Measurements from ENCODE around the gene CACNA2D4. TPM values are rescaled to one million over a fixed set of nuclear protein-coding genes. Genes with fewer than 3 reads are reported as not detected.

Gene CACNA2D4
- total RNA-seq, 1 donor from 2014 or later = 0.87 TPM

DNA sequence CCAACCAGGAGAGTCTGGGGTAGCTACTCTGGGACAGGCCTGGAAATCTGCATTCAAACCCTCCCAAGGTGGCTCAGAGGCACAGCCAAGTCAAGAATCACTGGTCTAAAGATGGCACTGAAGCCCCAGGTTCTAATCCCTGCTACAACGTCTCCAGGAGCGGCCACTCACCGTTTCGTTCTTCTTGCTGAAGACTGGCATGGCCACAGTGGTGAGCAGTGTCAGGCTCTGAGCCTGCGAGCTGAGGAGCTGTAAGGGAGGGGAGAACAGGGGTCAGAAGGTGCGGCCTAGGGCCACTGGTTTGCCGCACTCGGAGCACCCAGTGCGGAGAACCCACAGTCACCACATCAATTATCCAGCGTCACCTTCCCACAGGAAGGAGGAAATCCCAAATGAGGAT lies 38.8 kb downstream of the CACNA2D4 start:
- peak; percentile 62 for DNase-seq (ENCODE audit: extremely low spot score, unreplicated experiment)
- H3K36me3 Mint-ChIP-seq = no peaks in the 10 kb centered on the region

DNA sequence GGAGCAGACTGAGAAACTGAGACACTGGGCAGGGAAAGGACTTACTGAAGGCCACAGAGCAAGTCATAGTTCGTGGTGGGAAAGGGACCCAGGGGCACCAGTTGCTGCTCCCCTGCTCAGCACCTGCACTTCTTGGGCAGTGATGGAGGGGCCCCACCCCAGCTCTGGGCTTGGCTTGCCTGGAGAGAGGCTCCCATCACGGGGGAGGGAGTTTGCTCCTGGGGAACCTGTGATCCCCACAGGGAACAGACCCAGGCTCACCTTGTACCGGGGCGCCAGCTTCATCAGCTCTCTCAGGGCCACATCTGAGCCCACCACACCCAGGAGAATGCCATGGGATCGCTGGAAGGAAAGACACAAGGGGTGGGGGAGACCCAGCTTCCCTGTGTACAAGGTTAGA lies 39.8 kb downstream of the CACNA2D4 start:
- H3K27me3 Mint-ChIP-seq = peaks cover 44% of the 10 kb centered on the region
- H3K36me3 Mint-ChIP-seq = no peaks in the 10 kb centered on the region
- peak; percentile 42 for DNase-seq (ENCODE audit: extremely low spot score, unreplicated experiment)
- TF ChIP-seq, protein P1, sequence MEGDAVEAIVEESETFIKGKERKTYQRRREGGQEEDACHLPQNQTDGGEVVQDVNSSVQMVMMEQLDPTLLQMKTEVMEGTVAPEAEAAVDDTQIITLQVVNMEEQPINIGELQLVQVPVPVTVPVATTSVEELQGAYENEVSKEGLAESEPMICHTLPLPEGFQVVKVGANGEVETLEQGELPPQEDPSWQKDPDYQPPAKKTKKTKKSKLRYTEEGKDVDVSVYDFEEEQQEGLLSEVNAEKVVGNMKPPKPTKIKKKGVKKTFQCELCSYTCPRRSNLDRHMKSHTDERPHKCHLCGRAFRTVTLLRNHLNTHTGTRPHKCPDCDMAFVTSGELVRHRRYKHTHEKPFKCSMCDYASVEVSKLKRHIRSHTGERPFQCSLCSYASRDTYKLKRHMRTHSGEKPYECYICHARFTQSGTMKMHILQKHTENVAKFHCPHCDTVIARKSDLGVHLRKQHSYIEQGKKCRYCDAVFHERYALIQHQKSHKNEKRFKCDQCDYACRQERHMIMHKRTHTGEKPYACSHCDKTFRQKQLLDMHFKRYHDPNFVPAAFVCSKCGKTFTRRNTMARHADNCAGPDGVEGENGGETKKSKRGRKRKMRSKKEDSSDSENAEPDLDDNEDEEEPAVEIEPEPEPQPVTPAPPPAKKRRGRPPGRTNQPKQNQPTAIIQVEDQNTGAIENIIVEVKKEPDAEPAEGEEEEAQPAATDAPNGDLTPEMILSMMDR (conservative IDR thresholded peaks at IDR 0.05) = no peak
- no peaks in the 10 kb centered on the region for H3K4me1 Mint-ChIP-seq (ENCODE audit: unreplicated experiment)
- no peak overlapping the region for H3K4me3 Mint-ChIP-seq
- no peaks in the 10 kb centered on the region for H3K9me3 Mint-ChIP-seq
- no peak overlapping the region for H3K27ac Mint-ChIP-seq

More for the DNA sequence above, 38.8 kb downstream of the CACNA2D4 start:
- Mint-ChIP-seq H3K9me3 (no peaks in the 10 kb centered on the region), H3K4me1 (ENCODE audit: unreplicated experiment) (no peaks in the 10 kb centered on the region), H3K27me3 (peaks cover 35% of the 10 kb centered on the region), H3K4me3 (no peak overlapping the region), H3K27ac (no peak overlapping the region)
- TF ChIP-seq, protein P1 (conservative IDR thresholded peaks at IDR 0.05) = no peak

DNA sequence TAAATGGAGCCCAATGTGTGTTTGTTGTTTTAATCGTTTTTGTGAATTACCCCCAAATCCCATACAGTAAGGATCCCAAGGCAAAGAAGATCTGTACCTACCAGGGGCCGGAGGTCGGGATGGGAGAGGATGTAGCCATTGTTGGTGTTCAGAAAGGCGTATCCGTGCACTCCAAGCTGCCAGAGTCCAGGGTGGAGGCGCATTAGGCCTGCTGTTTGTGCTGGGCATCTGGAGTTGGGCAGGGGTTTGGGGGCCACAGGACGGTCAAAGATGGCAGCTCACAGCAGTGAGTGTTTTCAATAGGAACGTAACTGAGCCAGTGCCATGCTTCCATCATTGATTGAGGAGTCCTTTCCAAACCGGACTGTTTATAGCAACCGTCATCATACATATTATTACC lies 40.2 kb downstream of the CACNA2D4 start:
- TF ChIP-seq, protein P1 (conservative IDR thresholded peaks at IDR 0.05) = no peak
- Mint-ChIP-seq H3K4me3 (no peak overlapping the region), H3K27ac (no peak overlapping the region), H3K9me3 (no peaks in the 10 kb centered on the region), H3K27me3 (peaks cover 40% of the 10 kb centered on the region), H3K36me3 (no peaks in the 10 kb centered on the region), H3K4me1 (ENCODE audit: unreplicated experiment) (no peaks in the 10 kb centered on the region)
- DNase-seq (ENCODE audit: extremely low spot score, unreplicated experiment) = peak; percentile 37

DNA sequence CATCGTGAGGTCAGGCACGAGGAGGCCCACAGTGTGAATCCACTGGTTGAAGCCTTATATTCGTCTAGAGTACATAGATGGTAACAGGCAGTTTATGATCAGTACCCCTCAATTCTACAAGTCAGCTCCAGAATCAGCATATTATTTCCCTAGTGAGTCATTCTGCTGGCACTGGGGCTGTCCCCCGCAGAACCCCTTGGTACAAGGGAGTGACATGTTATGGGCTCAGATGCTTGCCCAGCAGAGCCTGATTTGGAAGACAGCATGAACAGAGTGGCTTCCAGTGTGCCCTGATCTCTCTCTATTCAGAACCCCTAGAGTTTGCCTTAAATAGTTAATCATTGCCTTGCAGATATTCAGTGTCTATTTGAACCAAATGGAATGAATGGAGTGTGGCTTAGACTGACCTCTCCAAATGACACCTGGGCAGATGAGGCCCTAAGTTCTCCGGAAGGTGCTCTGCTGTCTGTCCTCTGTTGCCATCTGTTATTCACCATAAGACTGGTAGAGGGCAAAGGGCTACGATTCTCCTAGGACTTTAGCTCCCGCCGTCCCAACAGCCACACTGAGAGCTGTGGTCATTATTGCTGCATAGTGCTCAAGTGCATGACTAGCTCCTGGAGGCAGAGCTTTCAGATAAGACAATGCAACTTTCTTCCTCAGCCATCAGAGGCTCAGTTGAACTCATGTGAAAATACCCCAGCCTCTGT lies 41.1 kb downstream of the CACNA2D4 start:
- Mint-ChIP-seq H3K4me3 (no peak overlapping the region), H3K27me3 (peaks cover 47% of the 10 kb centered on the region), H3K4me1 (ENCODE audit: unreplicated experiment) (no peaks in the 10 kb centered on the region), H3K9me3 (no peaks in the 10 kb centered on the region), H3K27ac (no peak overlapping the region), H3K36me3 (no peaks in the 10 kb centered on the region)
- TF ChIP-seq, protein P1 (conservative IDR thresholded peaks at IDR 0.05) = no peak
- peak; percentile 34 for DNase-seq (ENCODE audit: extremely low spot score, unreplicated experiment)

DNA sequence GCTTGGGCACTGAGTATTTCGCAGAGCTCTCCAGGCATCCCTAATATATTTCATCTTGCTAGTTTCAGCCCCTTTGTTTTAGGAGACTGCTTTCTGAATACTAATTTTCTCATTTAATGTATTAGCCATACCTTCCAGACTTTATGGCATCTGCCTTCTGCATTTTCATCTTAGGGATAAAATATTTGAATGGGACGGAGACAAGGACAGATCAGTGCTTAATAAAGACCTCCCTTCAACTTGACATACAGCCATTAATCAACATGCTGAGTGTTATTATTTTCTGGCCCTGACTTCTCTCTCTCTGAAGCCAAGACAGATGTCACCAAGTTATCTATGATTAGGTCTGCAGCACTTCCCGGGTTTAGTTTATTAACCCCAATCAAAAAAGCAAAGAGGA lies 42.4 kb downstream of the CACNA2D4 start:
- peaks cover 50% of the 10 kb centered on the region for H3K27me3 Mint-ChIP-seq
- no peak for DNase-seq (ENCODE audit: extremely low spot score, unreplicated experiment)
- no peaks in the 10 kb centered on the region for H3K36me3 Mint-ChIP-seq
- no peaks in the 10 kb centered on the region for H3K4me1 Mint-ChIP-seq (ENCODE audit: unreplicated experiment)
- H3K27ac Mint-ChIP-seq = no peak overlapping the region
- no peak overlapping the region for H3K4me3 Mint-ChIP-seq
- H3K9me3 Mint-ChIP-seq = no peaks in the 10 kb centered on the region
- TF ChIP-seq, protein P1 (conservative IDR thresholded peaks at IDR 0.05) = no peak
